Measurements from ENCODE around the gene GTPBP4. TPM values are rescaled to one million over a fixed set of nuclear protein-coding genes. Genes with fewer than 3 reads are reported as not detected.
"Not testable (repeated sequence)": the region's sequence is repeated elsewhere in the genome, so short reads cannot be mapped to it uniquely, and the experiment has no call there.

The GTPBP4 gene
- total RNA-seq, 1 experiment from 2014 or later, result 142 TPM

- Mint-ChIP-seq H3K27ac (ENCODE audit: low read depth, unreplicated experiment) (no peak overlapping the region), H3K9me3 (ENCODE audit: unreplicated experiment) (no peaks in the 10 kb centered on the region), H3K36me3 (ENCODE audit: insufficient read depth, unreplicated experiment) (peaks cover 99% of the 10 kb centered on the region), H3K4me3 (ENCODE audit: unreplicated experiment) (no peak overlapping the region), H3K4me1 (ENCODE audit: insufficient read depth, unreplicated experiment) (no peaks in the 10 kb centered on the region), H3K27me3 (ENCODE audit: insufficient read depth, unreplicated experiment) (no peaks in the 10 kb centered on the region)
- ChIA-PET CTCF (no interaction called here), POLR2A (interaction anchor here (0.8 to 0.9 kb wide), 2 partner anchors 11 to 40 kb away, joined by 3 read pairs; partner anchors contain the start of gene IDI1)
- TF ChIP-seq, protein P1, sequence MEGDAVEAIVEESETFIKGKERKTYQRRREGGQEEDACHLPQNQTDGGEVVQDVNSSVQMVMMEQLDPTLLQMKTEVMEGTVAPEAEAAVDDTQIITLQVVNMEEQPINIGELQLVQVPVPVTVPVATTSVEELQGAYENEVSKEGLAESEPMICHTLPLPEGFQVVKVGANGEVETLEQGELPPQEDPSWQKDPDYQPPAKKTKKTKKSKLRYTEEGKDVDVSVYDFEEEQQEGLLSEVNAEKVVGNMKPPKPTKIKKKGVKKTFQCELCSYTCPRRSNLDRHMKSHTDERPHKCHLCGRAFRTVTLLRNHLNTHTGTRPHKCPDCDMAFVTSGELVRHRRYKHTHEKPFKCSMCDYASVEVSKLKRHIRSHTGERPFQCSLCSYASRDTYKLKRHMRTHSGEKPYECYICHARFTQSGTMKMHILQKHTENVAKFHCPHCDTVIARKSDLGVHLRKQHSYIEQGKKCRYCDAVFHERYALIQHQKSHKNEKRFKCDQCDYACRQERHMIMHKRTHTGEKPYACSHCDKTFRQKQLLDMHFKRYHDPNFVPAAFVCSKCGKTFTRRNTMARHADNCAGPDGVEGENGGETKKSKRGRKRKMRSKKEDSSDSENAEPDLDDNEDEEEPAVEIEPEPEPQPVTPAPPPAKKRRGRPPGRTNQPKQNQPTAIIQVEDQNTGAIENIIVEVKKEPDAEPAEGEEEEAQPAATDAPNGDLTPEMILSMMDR (IDR thresholded peaks at IDR 0.05; ENCODE audit: unreplicated experiment), result no peak
- no TSS peak for BruUV-seq (replicated peaks)
- intact Hi-C loops (cut with micrococcal nuclease), result no loop called here
- DNase-seq (ENCODE audit: unreplicated experiment), result no peak
Observed at GRCh38 chr10:1009071-1009494, 20.8 kb downstream of the GTPBP4 start.

DNA sequence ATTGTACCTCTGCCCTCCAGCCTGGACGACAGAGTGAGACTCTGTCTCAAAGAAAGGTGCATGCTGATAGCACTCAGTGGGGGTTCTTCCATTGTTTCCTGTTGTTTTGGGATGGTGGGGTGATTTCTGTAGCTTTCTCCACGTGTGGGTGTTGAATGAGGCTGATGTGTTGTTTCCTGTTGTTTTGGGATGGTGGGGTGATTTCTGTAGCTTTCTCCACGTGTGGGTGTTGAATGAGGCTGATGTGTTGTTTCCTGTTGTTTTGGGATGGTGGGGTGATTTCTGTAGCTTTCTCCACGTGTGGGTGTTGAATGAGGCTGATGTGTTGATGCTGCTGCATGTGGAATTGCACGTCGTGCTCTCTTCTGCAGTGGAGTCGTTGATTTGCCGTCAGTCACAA lies 21.7 kb downstream of the GTPBP4 start:
- intact Hi-C loops (cut with micrococcal nuclease); H3K4me1 Mint-ChIP-seq (ENCODE audit: insufficient read depth, unreplicated experiment); H3K9me3 Mint-ChIP-seq (ENCODE audit: unreplicated experiment); BruUV-seq (replicated peaks); DNase-seq (ENCODE audit: unreplicated experiment); CTCF ChIA-PET; H3K27me3 Mint-ChIP-seq (ENCODE audit: insufficient read depth, unreplicated experiment); H3K27ac Mint-ChIP-seq (ENCODE audit: low read depth, unreplicated experiment); H3K4me3 Mint-ChIP-seq (ENCODE audit: unreplicated experiment): not testable (repeated sequence)
- H3K36me3 Mint-ChIP-seq (ENCODE audit: insufficient read depth, unreplicated experiment), result peaks cover 100% of the 10 kb centered on the region
- POLR2A ChIA-PET, result interaction anchor here (0.9 kb wide), 1 partner anchor 12 kb away, joined by 3 read pairs; no protein-coding TSS in a partner anchor

- TF ChIP-seq, protein P1 (IDR thresholded peaks at IDR 0.05; ENCODE audit: unreplicated experiment), result no peak
- intact Hi-C loops (cut with micrococcal nuclease), result no loop called here
- CTCF ChIA-PET, result no interaction called here
- H3K4me3 Mint-ChIP-seq (ENCODE audit: unreplicated experiment), result no peak overlapping the region
- no peak for DNase-seq (ENCODE audit: unreplicated experiment)
- POLR2A ChIA-PET, result no interaction called here
- BruUV-seq (replicated peaks), result no TSS peak
- no peaks in the 10 kb centered on the region for H3K4me1 Mint-ChIP-seq (ENCODE audit: insufficient read depth, unreplicated experiment)
- H3K9me3 Mint-ChIP-seq (ENCODE audit: unreplicated experiment), result no peaks in the 10 kb centered on the region
- H3K27ac Mint-ChIP-seq (ENCODE audit: low read depth, unreplicated experiment), result no peak overlapping the region
- H3K36me3 Mint-ChIP-seq (ENCODE audit: insufficient read depth, unreplicated experiment), result peaks cover 100% of the 10 kb centered on the region
- no peaks in the 10 kb centered on the region for H3K27me3 Mint-ChIP-seq (ENCODE audit: insufficient read depth, unreplicated experiment)
Observed at GRCh38 chr10:1010703-1011102, 22.5 kb downstream of the GTPBP4 start.

- DNase-seq (ENCODE audit: unreplicated experiment), result no peak
- ChIA-PET POLR2A (interaction anchor here (0.7 to 1.5 kb wide), 2 partner anchors 11 to 25 kb away, joined by 4 read pairs; no protein-coding TSS in a partner anchor), CTCF (no interaction called here)
- H3K9me3 Mint-ChIP-seq (ENCODE audit: unreplicated experiment), result no peaks in the 10 kb centered on the region
- H3K27me3 Mint-ChIP-seq (ENCODE audit: insufficient read depth, unreplicated experiment), result no peaks in the 10 kb centered on the region
- peaks cover 100% of the 10 kb centered on the region for H3K36me3 Mint-ChIP-seq (ENCODE audit: insufficient read depth, unreplicated experiment)
- no peaks in the 10 kb centered on the region for H3K4me1 Mint-ChIP-seq (ENCODE audit: insufficient read depth, unreplicated experiment)
- intact Hi-C loops (cut with micrococcal nuclease), result no loop called here
- no peak overlapping the region for H3K4me3 Mint-ChIP-seq (ENCODE audit: unreplicated experiment)
- peak overlapping the region; percentile 54 for H3K27ac Mint-ChIP-seq (ENCODE audit: low read depth, unreplicated experiment)
- TF ChIP-seq, protein P1 (IDR thresholded peaks at IDR 0.05; ENCODE audit: unreplicated experiment), result no peak
- BruUV-seq (replicated peaks), result no TSS peak
Observed at GRCh38 chr10:1011696-1012095, 23.5 kb downstream of the GTPBP4 start.

- Mint-ChIP-seq H3K27me3 (ENCODE audit: insufficient read depth, unreplicated experiment) (no peaks in the 10 kb centered on the region), H3K4me3 (ENCODE audit: unreplicated experiment) (no peak overlapping the region), H3K9me3 (ENCODE audit: unreplicated experiment) (no peaks in the 10 kb centered on the region), H3K4me1 (ENCODE audit: insufficient read depth, unreplicated experiment) (no peaks in the 10 kb centered on the region), H3K36me3 (ENCODE audit: insufficient read depth, unreplicated experiment) (peaks cover 100% of the 10 kb centered on the region), H3K27ac (ENCODE audit: low read depth, unreplicated experiment) (no peak overlapping the region)
- CTCF ChIA-PET, result no interaction called here
- TF ChIP-seq, protein P1 (IDR thresholded peaks at IDR 0.05; ENCODE audit: unreplicated experiment), result no peak
- DNase-seq (ENCODE audit: unreplicated experiment), result no peak
- BruUV-seq (replicated peaks), result no TSS peak
- POLR2A ChIA-PET, result no interaction called here
- intact Hi-C loops (cut with micrococcal nuclease), result no loop called here
Observed at GRCh38 chr10:1015688-1016087, 27.5 kb downstream of the GTPBP4 start.
